HepG2 (cell line): ENCODE measurements around the gene GLIS2. TPM values are rescaled to one million over a fixed set of nuclear protein-coding genes. Genes with fewer than 3 reads are reported as not detected.

Experiments
- CC2D1A ChIP-seq: sonication (generic); formaldehyde crosslinking; IDR thresholded peaks from 2 replicates; pipeline ENCODE4 v1.8.1; 2023; ENCODE audit warnings: mild to moderate bottlenecking, missing genetic modification reagents
- ERF ChIP-seq: IDR thresholded peaks from 2 replicates; pipeline ENCODE4 v1.6.1; 2018; ENCODE audit warnings: missing biosample characterization, missing genetic modification reagents
- HNF4A ChIP-seq: sonication (generic); formaldehyde crosslinking; IDR thresholded peaks from 2 replicates; pipeline ENCODE4 v1.4.0; 2020; ENCODE audit warnings: missing genetic modification reagents
- HOXA9 ChIP-seq: sonication (generic); formaldehyde crosslinking; IDR thresholded peaks from 2 replicates; pipeline ENCODE4 v1.8.1; 2022; ENCODE audit warnings: missing genetic modification reagents, mild to moderate bottlenecking, moderate library complexity, borderline replicate concordance
- MAZ ChIP-seq, 2 experiments: sonication (generic) in 1 of 2; formaldehyde crosslinking in 1 of 2; IDR thresholded peaks; 2 replicates each; pipeline versions ENCODE4 v1.5.0 to v1.6.1; 2012 to 2020; ENCODE audit warnings: low read depth in 2 of 2, mild to moderate bottlenecking in 2 of 2, borderline replicate concordance in 1 of 2, improper control_type of control experiment in 1 of 2, low read length in 1 of 2, missing genetic modification reagents in 1 of 2, moderate library complexity in 1 of 2
- PHF8 ChIP-seq: sonication (generic); formaldehyde crosslinking; IDR thresholded peaks from 2 replicates; pipeline ENCODE4 v1.5.0; 2020; ENCODE audit warnings: missing genetic modification reagents
- SP5 ChIP-seq: IDR thresholded peaks from 2 replicates; pipeline ENCODE4 v1.6.1; 2016; ENCODE audit warnings: low read depth, borderline replicate concordance
- TCF7 ChIP-seq: sonication (generic); IDR thresholded peaks from 2 replicates; pipeline ENCODE4 v1.6.1; 2016; ENCODE audit warnings: antibody characterized with exemption, low read depth
- TOE1 ChIP-seq: sonication (generic); formaldehyde crosslinking; IDR thresholded peaks from 2 replicates; pipeline ENCODE4 v1.4.0; 2020; ENCODE audit warnings: mild to moderate bottlenecking, missing genetic modification reagents
- TP53 ChIP-seq: sonication (generic); formaldehyde crosslinking; conservative IDR thresholded peaks from 2 replicates; pipeline ENCODE4 v1.4.0; 2020; ENCODE audit warnings: missing genetic modification reagents
- ZNF10 ChIP-seq: sonication (generic); formaldehyde crosslinking; IDR thresholded peaks from 2 replicates; pipeline ENCODE4 v1.4.0; 2020; ENCODE audit warnings: mild to moderate bottlenecking, low read depth, missing genetic modification reagents, borderline replicate concordance
- ZNF30 ChIP-seq: sonication (generic); formaldehyde crosslinking; IDR thresholded peaks from 2 replicates; pipeline ENCODE4 v1.5.0; 2020; ENCODE audit warnings: mild to moderate bottlenecking, missing genetic modification reagents
- ZNF326 ChIP-seq: sonication (generic); formaldehyde crosslinking; IDR thresholded peaks from 2 replicates; pipeline ENCODE4 v1.4.0; 2020; ENCODE audit warnings: missing genetic modification reagents, borderline replicate concordance
- ZNF335 ChIP-seq: sonication (generic); formaldehyde crosslinking; IDR thresholded peaks from 2 replicates; pipeline ENCODE4 v1.4.0; 2020; ENCODE audit warnings: missing genetic modification reagents
- ZNF7 ChIP-seq: IDR thresholded peaks from 2 replicates; pipeline ENCODE4 v1.6.1; 2016; ENCODE audit warnings: missing biosample characterization, missing genetic modification reagents
- polyA plus RNA-seq, 8 experiments: library from polyadenylated mRNA; depleted of rRNA in 3 of 8; stranded (reverse) in 7 of 8; unstranded in 1 of 8; fragments of >200 nt; fragmentation: Illumina TruSeq in 4 of 8; extraction: Trizol in 4 of 8; gene quantifications; 2 replicates each; pipeline versions ENCODE4 v1.2.1 to v1.2.3, GENCODE V29; 2011 to 2016; ENCODE audit warnings: low read depth in 4 of 8, missing spikeins in 1 of 8, mixed read lengths in 1 of 8; ENCODE audit not compliant: insufficient read depth in 1 of 8
- total RNA-seq, 5 experiments: library from RNA; depleted of rRNA; stranded (reverse); fragments of >200 nt; fragmentation: Illumina TruSeq; extraction: Trizol; gene quantifications; 2 replicates each; pipeline ENCODE4 v1.2.3, GENCODE V29; 2016; ENCODE audit warnings: low read depth in 1 of 5
- TF ChIP-seq, protein P1 (sequence below): sonication (generic); formaldehyde crosslinking; IDR thresholded peaks from 2 replicates; pipeline ENCODE4 v1.4.0; 2020; ENCODE audit warnings: missing genetic modification reagents, borderline replicate concordance
- TF ChIP-seq, protein P2 (sequence below): sonication (generic); formaldehyde crosslinking; conservative IDR thresholded peaks from 2 replicates; pipeline ENCODE4 v1.4.0; 2020; ENCODE audit warnings: missing genetic modification reagents
- TF ChIP-seq, protein P3 (sequence below): sonication (generic); formaldehyde crosslinking; IDR thresholded peaks from 2 replicates; pipeline ENCODE4 v1.8.1; 2022; ENCODE audit warnings: mild to moderate bottlenecking, missing genetic modification reagents
- TF ChIP-seq, protein P4 (sequence below): IDR thresholded peaks from 2 replicates; pipeline ENCODE4 v1.6.1; 2016
- TF ChIP-seq, protein P5 (sequence below): sonication (generic); formaldehyde crosslinking; IDR thresholded peaks from 2 replicates; pipeline ENCODE4 v1.4.0; 2020; ENCODE audit warnings: missing genetic modification reagents

GLIS2 gene
- total and polyA plus RNA-seq, 2 of the 13 experiments (the other 11 are each of a cell fraction or from before 2014, with no cell fraction given) = 0.28 to 0.29 TPM

DNA sequence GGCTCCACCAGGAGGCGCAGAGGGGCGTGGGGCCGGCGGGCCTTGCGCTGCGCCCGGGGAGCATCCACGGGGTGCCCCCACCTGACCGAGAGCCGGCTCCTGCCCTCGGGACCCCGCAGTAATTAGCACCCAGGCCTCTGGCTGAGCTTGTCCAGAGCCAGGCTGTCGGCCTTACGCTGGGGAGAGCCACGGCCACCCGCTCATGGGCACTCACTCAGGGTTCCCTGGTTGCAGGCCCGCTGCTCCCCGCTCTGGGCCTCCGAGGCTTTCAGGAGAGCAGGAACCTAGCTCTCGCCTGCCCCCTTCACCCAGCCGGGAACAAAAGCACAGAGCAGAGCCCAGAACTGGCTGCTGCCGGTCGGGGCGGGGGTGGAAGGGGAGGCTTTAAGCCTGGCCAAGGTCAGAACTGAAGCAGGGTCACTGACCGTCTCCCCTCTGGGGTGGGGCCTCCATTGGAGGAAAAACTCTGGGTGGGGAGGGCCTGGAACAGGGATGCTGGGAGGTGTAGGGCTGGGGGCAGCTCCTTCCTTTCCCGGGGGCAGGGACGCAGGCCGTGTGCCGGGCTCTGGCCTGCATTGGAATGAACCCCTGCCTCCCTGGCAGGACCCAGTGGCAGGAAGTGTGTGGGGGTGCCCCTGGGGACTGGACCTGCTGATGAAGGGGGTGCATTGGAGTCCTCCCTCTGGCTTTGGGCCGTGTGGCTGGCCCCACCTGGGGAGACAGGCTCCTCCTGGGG, 12.3 kb downstream of the GLIS2 start (continued):
- TF ChIP-seq, protein P1, sequence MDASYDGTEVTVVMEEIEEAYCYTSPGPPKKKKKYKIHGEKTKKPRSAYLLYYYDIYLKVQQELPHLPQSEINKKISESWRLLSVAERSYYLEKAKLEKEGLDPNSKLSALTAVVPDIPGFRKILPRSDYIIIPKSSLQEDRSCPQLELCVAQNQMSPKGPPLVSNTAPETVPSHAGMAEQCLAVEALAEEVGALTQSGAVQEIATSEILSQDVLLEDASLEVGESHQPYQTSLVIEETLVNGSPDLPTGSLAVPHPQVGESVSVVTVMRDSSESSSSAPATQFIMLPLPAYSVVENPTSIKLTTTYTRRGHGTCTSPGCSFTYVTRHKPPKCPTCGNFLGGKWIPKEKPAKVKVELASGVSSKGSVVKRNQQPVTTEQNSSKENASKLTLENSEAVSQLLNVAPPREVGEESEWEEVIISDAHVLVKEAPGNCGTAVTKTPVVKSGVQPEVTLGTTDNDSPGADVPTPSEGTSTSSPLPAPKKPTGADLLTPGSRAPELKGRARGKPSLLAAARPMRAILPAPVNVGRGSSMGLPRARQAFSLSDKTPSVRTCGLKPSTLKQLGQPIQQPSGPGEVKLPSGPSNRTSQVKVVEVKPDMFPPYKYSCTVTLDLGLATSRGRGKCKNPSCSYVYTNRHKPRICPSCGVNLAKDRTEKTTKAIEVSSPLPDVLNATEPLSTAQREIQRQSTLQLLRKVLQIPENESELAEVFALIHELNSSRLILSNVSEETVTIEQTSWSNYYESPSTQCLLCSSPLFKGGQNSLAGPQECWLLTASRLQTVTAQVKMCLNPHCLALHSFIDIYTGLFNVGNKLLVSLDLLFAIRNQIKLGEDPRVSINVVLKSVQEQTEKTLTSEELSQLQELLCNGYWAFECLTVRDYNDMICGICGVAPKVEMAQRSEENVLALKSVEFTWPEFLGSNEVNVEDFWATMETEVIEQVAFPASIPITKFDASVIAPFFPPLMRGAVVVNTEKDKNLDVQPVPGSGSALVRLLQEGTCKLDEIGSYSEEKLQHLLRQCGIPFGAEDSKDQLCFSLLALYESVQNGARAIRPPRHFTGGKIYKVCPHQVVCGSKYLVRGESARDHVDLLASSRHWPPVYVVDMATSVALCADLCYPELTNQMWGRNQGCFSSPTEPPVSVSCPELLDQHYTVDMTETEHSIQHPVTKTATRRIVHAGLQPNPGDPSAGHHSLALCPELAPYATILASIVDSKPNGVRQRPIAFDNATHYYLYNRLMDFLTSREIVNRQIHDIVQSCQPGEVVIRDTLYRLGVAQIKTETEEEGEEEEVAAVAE (CRISPR knock-in tag) = peak; percentile 35; the same call in 1 of the 2 replicates
- TF ChIP-seq ZNF326 = no peak
- TF ChIP-seq ZNF30 (CRISPR knock-in tag) = no peak
- peak; percentile 55; the same call in 1 of the 2 replicates for TF ChIP-seq SP5 (CRISPR knock-in tag)
- peak; percentile 62 for TF ChIP-seq HNF4A
- no peak for TF ChIP-seq ZNF10 (CRISPR knock-in tag)
- TF ChIP-seq, protein P2, sequence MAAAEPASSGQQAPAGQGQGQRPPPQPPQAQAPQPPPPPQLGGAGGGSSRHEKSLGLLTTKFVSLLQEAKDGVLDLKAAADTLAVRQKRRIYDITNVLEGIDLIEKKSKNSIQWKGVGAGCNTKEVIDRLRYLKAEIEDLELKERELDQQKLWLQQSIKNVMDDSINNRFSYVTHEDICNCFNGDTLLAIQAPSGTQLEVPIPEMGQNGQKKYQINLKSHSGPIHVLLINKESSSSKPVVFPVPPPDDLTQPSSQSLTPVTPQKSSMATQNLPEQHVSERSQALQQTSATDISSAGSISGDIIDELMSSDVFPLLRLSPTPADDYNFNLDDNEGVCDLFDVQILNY = 0 out of 2 replicates have a peak, but pooled peaks have one; percentile 52
- TF ChIP-seq, protein P3, sequence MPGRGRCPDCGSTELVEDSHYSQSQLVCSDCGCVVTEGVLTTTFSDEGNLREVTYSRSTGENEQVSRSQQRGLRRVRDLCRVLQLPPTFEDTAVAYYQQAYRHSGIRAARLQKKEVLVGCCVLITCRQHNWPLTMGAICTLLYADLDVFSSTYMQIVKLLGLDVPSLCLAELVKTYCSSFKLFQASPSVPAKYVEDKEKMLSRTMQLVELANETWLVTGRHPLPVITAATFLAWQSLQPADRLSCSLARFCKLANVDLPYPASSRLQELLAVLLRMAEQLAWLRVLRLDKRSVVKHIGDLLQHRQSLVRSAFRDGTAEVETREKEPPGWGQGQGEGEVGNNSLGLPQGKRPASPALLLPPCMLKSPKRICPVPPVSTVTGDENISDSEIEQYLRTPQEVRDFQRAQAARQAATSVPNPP (CRISPR knock-in tag) = peak; percentile 57; the same call in 1 of the 2 replicates
- 0 out of 2 replicates have a peak, but pooled peaks have one; percentile 62 for TF ChIP-seq ERF
- TF ChIP-seq TCF7 = no peak
- 0 out of 2 replicates have a peak, but pooled peaks have one; percentile 76 for TF ChIP-seq CC2D1A (CRISPR knock-in tag)
- TF ChIP-seq ZNF335 (CRISPR knock-in tag) = peak; percentile 36; the same call in 1 of the 2 replicates
- no peak for TF ChIP-seq ZNF7 (CRISPR knock-in tag)
- TF ChIP-seq, protein P4, sequence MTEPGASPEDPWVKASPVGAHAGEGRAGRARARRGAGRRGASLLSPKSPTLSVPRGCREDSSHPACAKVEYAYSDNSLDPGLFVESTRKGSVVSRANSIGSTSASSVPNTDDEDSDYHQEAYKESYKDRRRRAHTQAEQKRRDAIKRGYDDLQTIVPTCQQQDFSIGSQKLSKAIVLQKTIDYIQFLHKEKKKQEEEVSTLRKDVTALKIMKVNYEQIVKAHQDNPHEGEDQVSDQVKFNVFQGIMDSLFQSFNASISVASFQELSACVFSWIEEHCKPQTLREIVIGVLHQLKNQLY (CRISPR knock-in tag) = no peak
- TF ChIP-seq, protein P5, sequence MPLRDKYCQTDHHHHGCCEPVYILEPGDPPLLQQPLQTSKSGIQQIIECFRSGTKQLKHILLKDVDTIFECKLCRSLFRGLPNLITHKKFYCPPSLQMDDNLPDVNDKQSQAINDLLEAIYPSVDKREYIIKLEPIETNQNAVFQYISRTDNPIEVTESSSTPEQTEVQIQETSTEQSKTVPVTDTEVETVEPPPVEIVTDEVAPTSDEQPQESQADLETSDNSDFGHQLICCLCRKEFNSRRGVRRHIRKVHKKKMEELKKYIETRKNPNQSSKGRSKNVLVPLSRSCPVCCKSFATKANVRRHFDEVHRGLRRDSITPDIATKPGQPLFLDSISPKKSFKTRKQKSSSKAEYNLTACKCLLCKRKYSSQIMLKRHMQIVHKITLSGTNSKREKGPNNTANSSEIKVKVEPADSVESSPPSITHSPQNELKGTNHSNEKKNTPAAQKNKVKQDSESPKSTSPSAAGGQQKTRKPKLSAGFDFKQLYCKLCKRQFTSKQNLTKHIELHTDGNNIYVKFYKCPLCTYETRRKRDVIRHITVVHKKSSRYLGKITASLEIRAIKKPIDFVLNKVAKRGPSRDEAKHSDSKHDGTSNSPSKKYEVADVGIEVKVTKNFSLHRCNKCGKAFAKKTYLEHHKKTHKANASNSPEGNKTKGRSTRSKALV = peak; percentile 63; the same call in 1 of the 2 replicates
- TF ChIP-seq HOXA9 (CRISPR knock-in tag) = no peak
- peak; percentile 77; the same call in 1 of the 2 replicates for TF ChIP-seq TP53
- no peak for TF ChIP-seq TOE1 (CRISPR knock-in tag)
- TF ChIP-seq PHF8 = peak; percentile 79
- TF ChIP-seq MAZ (IDR thresholded peaks at IDR 0.05; ENCODE audit: borderline replicate concordance, low read depth, low read length) = peak; percentile 68; the same call in 1 of the 2 replicates
- TF ChIP-seq MAZ (CRISPR knock-in tag; IDR thresholded peaks at IDR 0.05; ENCODE audit: low read depth) = peak; percentile 95
